PFSK-1 (cell line): ENCODE measurements around the gene HDAC4.

Experiments used
- FOXP2 ChIP-seq: optimal IDR thresholded peaks from 2 replicates; pipeline ENCODE3; 2011; ENCODE audit warnings: borderline replicate concordance, control low read depth, inconsistent platforms; ENCODE audit not compliant: insufficient read depth; ENCODE audit errors: extremely low read length, extremely low read depth
- POLR2AphosphoS5 ChIP-seq: IDR thresholded peaks from 2 replicates; pipeline ENCODE4 v1.6.1; 2012; ENCODE audit warnings: low read depth, mild to moderate bottlenecking, control low read depth, low read length, moderate library complexity
- SIN3A ChIP-seq: IDR thresholded peaks from 2 replicates; pipeline ENCODE4 v1.6.1; 2012; ENCODE audit warnings: mild to moderate bottlenecking, low read length, moderate library complexity, borderline replicate concordance; ENCODE audit not compliant: insufficient read depth
- TAF1 ChIP-seq: IDR thresholded peaks from 2 replicates; pipeline ENCODE4 v1.6.1; 2012; ENCODE audit warnings: low read length, control low read depth, borderline replicate concordance; ENCODE audit not compliant: insufficient read depth
- TF ChIP-seq, protein P1 (sequence below), 2 experiments: IDR thresholded peaks; 2 replicates each; pipeline versions ENCODE4 v1.6.1 to v1.8.0; 2011 to 2012; ENCODE audit warnings: low read depth in 2 of 2, low read length in 2 of 2, control low read depth in 1 of 2, inconsistent platforms in 1 of 2, mild to moderate bottlenecking in 1 of 2, moderate library complexity in 1 of 2; ENCODE audit not compliant: insufficient read depth in 1 of 2

Gene HDAC4

GRCh38 chr2:239136203-239136602 lies 264.6 kb downstream of the HDAC4 start:
- TF ChIP-seq SIN3A = no peak
- no peak for TF ChIP-seq TAF1
- no peak for TF ChIP-seq FOXP2
- TF ChIP-seq, protein P1, sequence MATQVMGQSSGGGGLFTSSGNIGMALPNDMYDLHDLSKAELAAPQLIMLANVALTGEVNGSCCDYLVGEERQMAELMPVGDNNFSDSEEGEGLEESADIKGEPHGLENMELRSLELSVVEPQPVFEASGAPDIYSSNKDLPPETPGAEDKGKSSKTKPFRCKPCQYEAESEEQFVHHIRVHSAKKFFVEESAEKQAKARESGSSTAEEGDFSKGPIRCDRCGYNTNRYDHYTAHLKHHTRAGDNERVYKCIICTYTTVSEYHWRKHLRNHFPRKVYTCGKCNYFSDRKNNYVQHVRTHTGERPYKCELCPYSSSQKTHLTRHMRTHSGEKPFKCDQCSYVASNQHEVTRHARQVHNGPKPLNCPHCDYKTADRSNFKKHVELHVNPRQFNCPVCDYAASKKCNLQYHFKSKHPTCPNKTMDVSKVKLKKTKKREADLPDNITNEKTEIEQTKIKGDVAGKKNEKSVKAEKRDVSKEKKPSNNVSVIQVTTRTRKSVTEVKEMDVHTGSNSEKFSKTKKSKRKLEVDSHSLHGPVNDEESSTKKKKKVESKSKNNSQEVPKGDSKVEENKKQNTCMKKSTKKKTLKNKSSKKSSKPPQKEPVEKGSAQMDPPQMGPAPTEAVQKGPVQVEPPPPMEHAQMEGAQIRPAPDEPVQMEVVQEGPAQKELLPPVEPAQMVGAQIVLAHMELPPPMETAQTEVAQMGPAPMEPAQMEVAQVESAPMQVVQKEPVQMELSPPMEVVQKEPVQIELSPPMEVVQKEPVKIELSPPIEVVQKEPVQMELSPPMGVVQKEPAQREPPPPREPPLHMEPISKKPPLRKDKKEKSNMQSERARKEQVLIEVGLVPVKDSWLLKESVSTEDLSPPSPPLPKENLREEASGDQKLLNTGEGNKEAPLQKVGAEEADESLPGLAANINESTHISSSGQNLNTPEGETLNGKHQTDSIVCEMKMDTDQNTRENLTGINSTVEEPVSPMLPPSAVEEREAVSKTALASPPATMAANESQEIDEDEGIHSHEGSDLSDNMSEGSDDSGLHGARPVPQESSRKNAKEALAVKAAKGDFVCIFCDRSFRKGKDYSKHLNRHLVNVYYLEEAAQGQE (IDR thresholded peaks at IDR 0.05; ENCODE audit: insufficient read depth in 1 of 2, low read depth in 2 of 2, low read length in 2 of 2) = no peak
- TF ChIP-seq POLR2AphosphoS5 = no peak

DNA sequence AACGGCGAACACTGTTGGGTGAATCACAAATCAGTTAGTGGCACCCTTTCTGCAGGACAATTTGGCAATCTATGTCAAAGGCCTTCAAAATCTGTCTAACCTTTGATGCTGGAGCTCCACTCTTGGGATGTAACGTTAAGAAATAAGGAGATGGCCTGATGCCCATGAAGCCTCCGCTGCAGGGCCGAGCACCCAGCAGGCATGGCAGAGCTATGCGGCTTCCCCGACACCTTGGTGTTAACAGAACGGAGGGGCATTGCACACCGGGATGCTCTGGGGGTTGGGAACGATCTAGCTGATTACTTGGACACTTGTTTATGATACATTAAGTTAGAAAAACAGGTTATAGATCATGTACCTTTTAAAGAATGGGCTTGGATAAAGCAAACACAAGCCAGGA lies 265.3 kb downstream of the HDAC4 start:
- TF ChIP-seq SIN3A (no peak), TAF1 (no peak), FOXP2 (no peak), POLR2AphosphoS5 (no peak)
- TF ChIP-seq, protein P1 (IDR thresholded peaks at IDR 0.05; ENCODE audit: insufficient read depth in 1 of 2, low read depth in 2 of 2, low read length in 2 of 2) = no peak

DNA sequence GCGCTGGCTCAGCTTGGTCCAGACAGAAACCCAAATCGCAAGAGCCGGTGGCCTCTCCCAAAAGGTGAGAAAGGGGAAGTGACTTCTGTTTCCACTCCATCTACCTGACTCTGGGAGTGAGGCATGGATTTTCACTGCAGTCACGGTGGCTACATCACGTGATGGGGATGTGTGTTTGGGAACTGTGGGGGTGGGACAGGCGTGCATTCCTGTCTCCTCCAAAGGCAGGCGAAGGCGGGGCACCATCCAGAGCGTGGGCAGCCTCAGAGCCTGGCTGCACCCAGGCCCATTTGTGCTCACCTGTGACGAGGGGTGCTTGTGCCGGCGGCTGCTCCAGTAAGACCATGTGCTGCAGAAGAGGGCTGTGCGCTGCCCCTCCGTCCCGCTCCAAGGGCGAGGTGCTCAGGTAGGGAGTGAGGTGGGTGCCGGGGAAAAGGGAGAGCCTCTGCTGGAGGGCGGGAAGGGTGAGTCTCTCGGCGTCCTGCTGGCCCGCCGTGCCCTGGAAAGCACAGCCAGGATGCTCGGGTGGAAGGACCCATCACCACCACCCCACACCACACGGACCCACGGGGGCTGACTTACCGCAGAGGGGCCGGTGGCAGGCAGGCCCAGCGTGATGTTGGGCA lies 266.8 kb downstream of the HDAC4 start:
- TF ChIP-seq, protein P1 (IDR thresholded peaks at IDR 0.05; ENCODE audit: insufficient read depth in 1 of 2, low read depth in 2 of 2, low read length in 2 of 2) = no peak
- TF ChIP-seq FOXP2 (no peak), POLR2AphosphoS5 (no peak), TAF1 (no peak), SIN3A (no peak)

DNA sequence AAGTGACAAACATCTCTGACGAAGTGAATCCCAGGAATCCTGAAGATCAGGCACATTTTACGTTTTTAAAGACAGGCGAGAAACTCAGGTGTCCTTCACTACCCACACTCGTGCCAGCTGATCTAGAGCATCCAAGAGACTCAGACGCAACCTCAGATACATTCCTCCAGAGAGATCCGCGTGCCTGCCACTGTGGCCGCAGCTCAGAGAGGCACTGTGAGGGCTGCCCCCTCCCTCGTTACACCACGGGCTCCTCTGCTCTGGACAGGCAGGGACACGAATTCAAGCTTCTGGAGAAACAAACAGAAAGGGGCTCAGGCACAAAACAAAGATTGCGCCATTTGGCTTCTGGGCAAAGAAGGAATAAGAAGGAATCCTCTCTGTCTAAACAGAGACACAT lies 268.0 kb downstream of the HDAC4 start:
- TF ChIP-seq TAF1 = no peak
- TF ChIP-seq SIN3A = no peak
- TF ChIP-seq, protein P1 (IDR thresholded peaks at IDR 0.05; ENCODE audit: insufficient read depth in 1 of 2, low read depth in 2 of 2, low read length in 2 of 2) = no peak
- TF ChIP-seq FOXP2 = no peak
- TF ChIP-seq POLR2AphosphoS5 = no peak
